ENCODE results near the gene FGF2.

The FGF2 gene

DNA sequence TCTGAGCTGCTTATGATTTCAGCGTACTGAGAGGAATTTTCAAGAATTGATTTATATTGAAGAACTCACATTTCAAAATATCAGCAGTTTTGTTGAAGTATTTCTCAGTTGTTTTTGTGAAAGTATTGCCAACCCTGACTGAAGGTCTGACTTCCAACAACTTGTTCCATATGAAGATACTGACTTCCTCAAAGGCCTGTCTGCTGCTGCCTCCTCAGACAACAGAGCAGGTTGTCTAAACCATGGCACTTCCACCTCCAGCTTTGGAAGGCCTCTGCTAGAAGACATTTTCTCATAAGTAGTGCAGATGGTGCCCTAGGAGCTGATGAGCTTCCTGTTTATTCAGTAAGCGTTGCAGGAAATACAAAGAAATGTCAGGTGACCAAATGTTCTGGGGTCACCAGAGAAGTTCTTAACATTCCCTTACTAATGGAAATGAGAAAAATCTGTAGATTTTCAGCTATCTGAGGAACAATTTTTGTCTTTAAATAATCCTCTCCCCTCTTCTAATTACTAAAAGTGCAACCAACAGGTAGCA lies 28.8 kb downstream of the FGF2 start:
- H4K20me1 ChIP-seq (ENCODE audit: low read depth, low read length): no peaks in the 10 kb centered on the region
- no peaks in the 10 kb centered on the region for H3K9me3 ChIP-seq (ENCODE audit: insufficient read depth, low read length)
- no peaks in the 10 kb centered on the region for H3K79me2 ChIP-seq (ENCODE audit: insufficient read depth, low read length)
- H3K9ac ChIP-seq (ENCODE audit: low read length): no peak overlapping the region
- no peaks in the 10 kb centered on the region for H3F3A ChIP-seq (ENCODE audit: insufficient read depth)
- H2AFZ ChIP-seq (ENCODE audit: low read depth, low read length, severe bottlenecking): no peak overlapping the region
- no peak overlapping the region for H3K27ac ChIP-seq (ENCODE audit: low read depth, low read length)
- no peak overlapping the region for H3K4me3 ChIP-seq (ENCODE audit: insufficient read depth, low read length, poor library complexity, severe bottlenecking)
- H3K36me3 ChIP-seq (ENCODE audit: low read length): no peaks in the 10 kb centered on the region
- TF ChIP-seq EZH2phosphoT487 (conservative IDR thresholded peaks at IDR 0.05; ENCODE audit: low read length): no peak
- TF ChIP-seq, protein P1, sequence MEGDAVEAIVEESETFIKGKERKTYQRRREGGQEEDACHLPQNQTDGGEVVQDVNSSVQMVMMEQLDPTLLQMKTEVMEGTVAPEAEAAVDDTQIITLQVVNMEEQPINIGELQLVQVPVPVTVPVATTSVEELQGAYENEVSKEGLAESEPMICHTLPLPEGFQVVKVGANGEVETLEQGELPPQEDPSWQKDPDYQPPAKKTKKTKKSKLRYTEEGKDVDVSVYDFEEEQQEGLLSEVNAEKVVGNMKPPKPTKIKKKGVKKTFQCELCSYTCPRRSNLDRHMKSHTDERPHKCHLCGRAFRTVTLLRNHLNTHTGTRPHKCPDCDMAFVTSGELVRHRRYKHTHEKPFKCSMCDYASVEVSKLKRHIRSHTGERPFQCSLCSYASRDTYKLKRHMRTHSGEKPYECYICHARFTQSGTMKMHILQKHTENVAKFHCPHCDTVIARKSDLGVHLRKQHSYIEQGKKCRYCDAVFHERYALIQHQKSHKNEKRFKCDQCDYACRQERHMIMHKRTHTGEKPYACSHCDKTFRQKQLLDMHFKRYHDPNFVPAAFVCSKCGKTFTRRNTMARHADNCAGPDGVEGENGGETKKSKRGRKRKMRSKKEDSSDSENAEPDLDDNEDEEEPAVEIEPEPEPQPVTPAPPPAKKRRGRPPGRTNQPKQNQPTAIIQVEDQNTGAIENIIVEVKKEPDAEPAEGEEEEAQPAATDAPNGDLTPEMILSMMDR (IDR thresholded peaks at IDR 0.05; ENCODE audit: insufficient read depth, low read length, poor library complexity, severe bottlenecking): no peak
- H3K4me2 ChIP-seq (ENCODE audit: low read depth, low read length, poor library complexity, severe bottlenecking): no peak overlapping the region
- H3K27me3 ChIP-seq (ENCODE audit: low read length): no peaks in the 10 kb centered on the region
- H3K9me2 ChIP-seq (replicated peaks; ENCODE audit: insufficient read depth, low read length): no peaks in the 10 kb centered on the region

DNA sequence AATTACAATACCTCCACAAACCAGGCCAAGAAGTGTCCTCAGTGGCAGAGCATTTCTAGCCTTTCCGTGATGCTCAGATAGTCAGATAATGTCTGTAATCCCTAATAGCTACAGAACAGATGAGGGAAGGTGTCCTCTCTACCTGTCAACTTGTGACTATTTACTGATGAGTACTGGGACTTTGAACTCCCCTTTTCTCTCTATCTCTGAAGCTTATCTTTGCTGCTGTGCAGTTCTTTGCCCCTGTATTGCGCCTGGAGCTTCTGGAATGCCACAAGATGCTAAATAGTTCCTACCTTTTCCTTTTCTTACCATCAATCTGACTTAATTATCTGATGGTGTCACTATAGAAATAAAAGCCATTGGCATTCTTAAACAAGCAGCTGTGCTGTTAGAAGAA lies 30.5 kb downstream of the FGF2 start:
- no peak overlapping the region for H3K4me3 ChIP-seq (ENCODE audit: insufficient read depth, low read length, poor library complexity, severe bottlenecking)
- H2AFZ ChIP-seq (ENCODE audit: low read depth, low read length, severe bottlenecking): no peak overlapping the region
- H3K9me3 ChIP-seq (ENCODE audit: insufficient read depth, low read length): no peaks in the 10 kb centered on the region
- no peaks in the 10 kb centered on the region for H3K9me2 ChIP-seq (replicated peaks; ENCODE audit: insufficient read depth, low read length)
- no peaks in the 10 kb centered on the region for H4K20me1 ChIP-seq (ENCODE audit: low read depth, low read length)
- H3K4me2 ChIP-seq (ENCODE audit: low read depth, low read length, poor library complexity, severe bottlenecking): no peak overlapping the region
- TF ChIP-seq, protein P1 (IDR thresholded peaks at IDR 0.05; ENCODE audit: insufficient read depth, low read length, poor library complexity, severe bottlenecking): no peak
- TF ChIP-seq EZH2phosphoT487 (conservative IDR thresholded peaks at IDR 0.05; ENCODE audit: low read length): no peak
- no peak overlapping the region for H3K9ac ChIP-seq (ENCODE audit: low read length)
- H3F3A ChIP-seq (ENCODE audit: insufficient read depth): no peaks in the 10 kb centered on the region
- no peaks in the 10 kb centered on the region for H3K27me3 ChIP-seq (ENCODE audit: low read length)
- no peaks in the 10 kb centered on the region for H3K79me2 ChIP-seq (ENCODE audit: insufficient read depth, low read length)
- no peaks in the 10 kb centered on the region for H3K36me3 ChIP-seq (ENCODE audit: low read length)
- H3K27ac ChIP-seq (ENCODE audit: low read depth, low read length): no peak overlapping the region

DNA sequence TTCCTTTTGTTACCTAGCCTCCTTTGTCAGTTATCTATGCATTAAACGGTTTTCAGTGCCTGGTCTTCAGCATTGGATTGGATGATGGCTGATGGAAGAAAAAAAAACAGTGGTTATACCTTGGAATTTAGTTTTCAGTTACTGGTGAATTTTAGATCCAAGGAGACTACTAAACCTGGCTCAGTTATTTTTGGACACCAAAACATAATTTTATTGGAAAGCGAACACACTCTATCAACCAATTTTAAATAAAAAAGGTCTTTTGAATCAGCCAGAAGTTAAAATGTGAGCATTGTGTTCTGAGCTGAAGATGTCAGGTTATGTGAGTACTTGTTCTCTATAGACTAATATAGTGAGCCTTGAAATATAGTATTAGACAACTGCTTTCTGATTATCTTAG lies 32.1 kb downstream of the FGF2 start:
- H3K4me3 ChIP-seq (ENCODE audit: insufficient read depth, low read length, poor library complexity, severe bottlenecking): no peak overlapping the region
- no peaks in the 10 kb centered on the region for H3F3A ChIP-seq (ENCODE audit: insufficient read depth)
- no peaks in the 10 kb centered on the region for H3K9me3 ChIP-seq (ENCODE audit: insufficient read depth, low read length)
- H3K4me2 ChIP-seq (ENCODE audit: low read depth, low read length, poor library complexity, severe bottlenecking): no peak overlapping the region
- no peaks in the 10 kb centered on the region for H3K36me3 ChIP-seq (ENCODE audit: low read length)
- TF ChIP-seq EZH2phosphoT487 (conservative IDR thresholded peaks at IDR 0.05; ENCODE audit: low read length): no peak
- TF ChIP-seq, protein P1 (IDR thresholded peaks at IDR 0.05; ENCODE audit: insufficient read depth, low read length, poor library complexity, severe bottlenecking): no peak
- H3K9ac ChIP-seq (ENCODE audit: low read length): no peak overlapping the region
- no peaks in the 10 kb centered on the region for H3K9me2 ChIP-seq (replicated peaks; ENCODE audit: insufficient read depth, low read length)
- H3K27ac ChIP-seq (ENCODE audit: low read depth, low read length): no peak overlapping the region
- H3K79me2 ChIP-seq (ENCODE audit: insufficient read depth, low read length): no peaks in the 10 kb centered on the region
- H4K20me1 ChIP-seq (ENCODE audit: low read depth, low read length): no peaks in the 10 kb centered on the region
- no peak overlapping the region for H2AFZ ChIP-seq (ENCODE audit: low read depth, low read length, severe bottlenecking)
- no peaks in the 10 kb centered on the region for H3K27me3 ChIP-seq (ENCODE audit: low read length)

Data from SU-DHL-6 (cell line).